Ascending aorta (tissue), 2 donors: ENCODE measurements around the gene FRMD4A. TPM values are rescaled to one million over a fixed set of nuclear protein-coding genes. Genes with fewer than 3 reads are reported as not detected.
"Not testable (repeated sequence)": the region's sequence is repeated elsewhere in the genome, so short reads cannot be mapped to it uniquely, and the experiment has no call there.

Experiments used
- DNase-seq, 2 donors: peaks; one replicate each; pipeline ENCODE4 v3.0.0-alpha.2; 2019; ENCODE audit warnings: low spot score in 2 of 2
- H3K27ac ChIP-seq, 2 donors: fragments of 200-600 bp; sonication (generic); one replicate each; pipeline ENCODE4 v1.5.1; 2016 to 2017; ENCODE audit warnings: mild to moderate bottlenecking in 1 of 2
- H3K27me3 ChIP-seq: fragments of 200-600 bp; sonication (generic); one replicate; pipeline ENCODE4 v1.5.1; 2017
- H3K36me3 ChIP-seq, 2 donors: fragments of 200-600 bp; sonication (generic); one replicate each; pipeline ENCODE4 v1.5.1; 2016
- H3K4me1 ChIP-seq, 2 donors: fragments of 200-600 bp; sonication (generic); one replicate each; pipeline ENCODE4 v1.5.1; 2016 to 2017; ENCODE audit warnings: mild to moderate bottlenecking in 1 of 2
- H3K4me3 ChIP-seq, 2 donors: fragments of 200-600 bp; sonication (generic); one replicate each; pipeline ENCODE4 v1.5.1; 2016 to 2017; ENCODE audit warnings: mild to moderate bottlenecking in 1 of 2
- H3K9me3 ChIP-seq, 2 donors: fragments of 200-600 bp; sonication (generic); one replicate each; pipeline ENCODE4 v1.5.1; 2016
- intact Hi-C: fragments of 100-400 bp; cut with DNase I; formaldehyde crosslinking; loops from one replicate; pipeline ENCODE4 v1.15.1; 2023
- total RNA-seq: library from RNA; depleted of rRNA; stranded (reverse); fragments of >200 nt; gene quantifications from one replicate; pipeline ENCODE4 v1.1.0, GENCODE V29; 2016
- TF ChIP-seq, protein P1 (sequence below), 3 experiments: fragments of 200-600 bp in 2 of 3; fragments of 450-650 bp in 1 of 3; sonication (generic) in 2 of 3; IDR thresholded peaks; one replicate each; pipeline ENCODE4 v1.5.1; 2016 to 2019; ENCODE audit warnings: antibody characterized with exemption in 3 of 3, mild to moderate bottlenecking in 1 of 3, moderate library complexity in 1 of 3

FRMD4A gene
- total RNA-seq, 1 donor from 2014 or later = 108 TPM

DNA sequence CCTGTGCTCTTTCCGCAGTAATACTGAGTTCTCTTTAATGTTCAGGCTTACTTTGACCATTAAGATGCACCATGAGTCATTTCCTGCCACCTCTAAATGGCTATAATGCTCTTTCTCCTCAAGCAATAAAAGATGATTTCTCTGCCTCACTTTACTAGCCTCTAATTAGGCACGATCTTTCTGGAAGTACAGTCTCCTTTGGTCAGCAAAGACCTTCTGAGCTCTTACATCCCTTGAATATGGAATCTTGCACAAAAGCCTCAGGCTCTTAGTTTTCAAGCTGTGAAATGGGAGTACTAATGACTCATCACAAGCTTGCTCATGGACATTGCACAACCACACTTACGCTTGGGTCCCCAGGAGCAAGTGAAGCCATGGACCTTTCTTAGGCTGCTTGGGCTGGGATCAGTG is 85.9 kb downstream of the FRMD4A start:
- no peaks in the 10 kb centered on the region for H3K36me3 ChIP-seq
- intact Hi-C loops = no loop called here
- no peak overlapping the region for H3K27ac ChIP-seq
- no peak overlapping the region for H3K4me3 ChIP-seq
- no peaks in the 10 kb centered on the region for H3K9me3 ChIP-seq
- TF ChIP-seq, protein P1, sequence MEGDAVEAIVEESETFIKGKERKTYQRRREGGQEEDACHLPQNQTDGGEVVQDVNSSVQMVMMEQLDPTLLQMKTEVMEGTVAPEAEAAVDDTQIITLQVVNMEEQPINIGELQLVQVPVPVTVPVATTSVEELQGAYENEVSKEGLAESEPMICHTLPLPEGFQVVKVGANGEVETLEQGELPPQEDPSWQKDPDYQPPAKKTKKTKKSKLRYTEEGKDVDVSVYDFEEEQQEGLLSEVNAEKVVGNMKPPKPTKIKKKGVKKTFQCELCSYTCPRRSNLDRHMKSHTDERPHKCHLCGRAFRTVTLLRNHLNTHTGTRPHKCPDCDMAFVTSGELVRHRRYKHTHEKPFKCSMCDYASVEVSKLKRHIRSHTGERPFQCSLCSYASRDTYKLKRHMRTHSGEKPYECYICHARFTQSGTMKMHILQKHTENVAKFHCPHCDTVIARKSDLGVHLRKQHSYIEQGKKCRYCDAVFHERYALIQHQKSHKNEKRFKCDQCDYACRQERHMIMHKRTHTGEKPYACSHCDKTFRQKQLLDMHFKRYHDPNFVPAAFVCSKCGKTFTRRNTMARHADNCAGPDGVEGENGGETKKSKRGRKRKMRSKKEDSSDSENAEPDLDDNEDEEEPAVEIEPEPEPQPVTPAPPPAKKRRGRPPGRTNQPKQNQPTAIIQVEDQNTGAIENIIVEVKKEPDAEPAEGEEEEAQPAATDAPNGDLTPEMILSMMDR (IDR thresholded peaks at IDR 0.05) = no peak
- DNase-seq = no peak
- H3K27me3 ChIP-seq = no peaks in the 10 kb centered on the region
- no peaks in the 10 kb centered on the region for H3K4me1 ChIP-seq

- Histone ChIP-seq H3K9me3 (no peaks in the 10 kb centered on the region), H3K27me3 (no peaks in the 10 kb centered on the region), H3K4me3 (no peak overlapping the region), H3K36me3 (no peaks in the 10 kb centered on the region), H3K27ac (no peak overlapping the region), H3K4me1 (no peaks in the 10 kb centered on the region)
- TF ChIP-seq, protein P1 (IDR thresholded peaks at IDR 0.05) = no peak
- no peak for DNase-seq
- intact Hi-C loops = no loop called here
Observed at GRCh38 chr10:14244147-14244546, 86.6 kb downstream of the FRMD4A start.

DNA sequence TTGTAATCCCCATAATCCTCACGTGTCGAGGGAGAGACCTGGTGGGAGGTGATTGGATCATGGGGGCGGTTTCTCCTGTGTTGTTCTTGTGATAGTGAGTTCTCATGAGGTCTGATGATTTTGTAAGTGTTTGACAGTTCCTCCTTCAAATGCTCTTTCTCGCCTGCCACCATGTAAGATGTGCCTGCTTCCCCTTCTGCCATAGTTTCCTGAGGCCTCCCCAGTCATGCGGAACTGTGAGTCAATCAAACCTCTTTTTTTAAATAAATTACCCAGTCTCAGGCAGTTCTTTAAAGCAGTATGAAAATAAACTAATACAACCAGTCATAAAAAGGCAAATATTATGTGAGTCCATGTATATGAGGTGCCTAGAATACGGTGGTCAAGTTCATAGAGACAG is 87.5 kb downstream of the FRMD4A start:
- no peak overlapping the region for H3K27ac ChIP-seq
- H3K9me3 ChIP-seq = no peaks in the 10 kb centered on the region
- H3K4me1 ChIP-seq = no peaks in the 10 kb centered on the region
- H3K36me3 ChIP-seq = no peaks in the 10 kb centered on the region
- H3K27me3 ChIP-seq = no peaks in the 10 kb centered on the region
- TF ChIP-seq, protein P1 (IDR thresholded peaks at IDR 0.05) = no peak
- no peak for DNase-seq
- no peak overlapping the region for H3K4me3 ChIP-seq
- intact Hi-C loops = no loop called here

DNA sequence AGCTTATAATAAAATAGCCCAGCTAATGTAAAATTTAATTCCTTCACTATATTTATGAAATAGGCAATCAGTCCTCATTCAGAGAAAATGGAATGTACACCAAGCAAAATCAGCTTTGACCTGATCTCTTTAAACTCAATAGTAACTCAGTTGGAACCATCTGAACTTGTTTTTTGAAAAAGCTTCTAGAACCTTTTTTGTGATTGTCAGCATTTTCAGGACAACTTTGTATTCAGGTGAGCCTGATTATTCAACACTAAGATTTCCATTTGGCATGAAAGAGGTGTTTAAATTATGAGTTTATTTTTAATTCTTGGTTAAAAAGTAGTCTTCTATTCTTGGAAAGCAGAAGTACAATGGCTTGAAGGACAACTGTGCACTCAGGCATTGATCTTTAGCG is 89.5 kb downstream of the FRMD4A start:
- Histone ChIP-seq H3K4me3 (no peak overlapping the region), H3K27ac (no peak overlapping the region), H3K4me1 (no peaks in the 10 kb centered on the region), H3K27me3 (no peaks in the 10 kb centered on the region), H3K36me3 (no peaks in the 10 kb centered on the region), H3K9me3 (no peaks in the 10 kb centered on the region)
- no peak for DNase-seq
- TF ChIP-seq, protein P1 (IDR thresholded peaks at IDR 0.05) = no peak
- intact Hi-C loops = no loop called here

DNA sequence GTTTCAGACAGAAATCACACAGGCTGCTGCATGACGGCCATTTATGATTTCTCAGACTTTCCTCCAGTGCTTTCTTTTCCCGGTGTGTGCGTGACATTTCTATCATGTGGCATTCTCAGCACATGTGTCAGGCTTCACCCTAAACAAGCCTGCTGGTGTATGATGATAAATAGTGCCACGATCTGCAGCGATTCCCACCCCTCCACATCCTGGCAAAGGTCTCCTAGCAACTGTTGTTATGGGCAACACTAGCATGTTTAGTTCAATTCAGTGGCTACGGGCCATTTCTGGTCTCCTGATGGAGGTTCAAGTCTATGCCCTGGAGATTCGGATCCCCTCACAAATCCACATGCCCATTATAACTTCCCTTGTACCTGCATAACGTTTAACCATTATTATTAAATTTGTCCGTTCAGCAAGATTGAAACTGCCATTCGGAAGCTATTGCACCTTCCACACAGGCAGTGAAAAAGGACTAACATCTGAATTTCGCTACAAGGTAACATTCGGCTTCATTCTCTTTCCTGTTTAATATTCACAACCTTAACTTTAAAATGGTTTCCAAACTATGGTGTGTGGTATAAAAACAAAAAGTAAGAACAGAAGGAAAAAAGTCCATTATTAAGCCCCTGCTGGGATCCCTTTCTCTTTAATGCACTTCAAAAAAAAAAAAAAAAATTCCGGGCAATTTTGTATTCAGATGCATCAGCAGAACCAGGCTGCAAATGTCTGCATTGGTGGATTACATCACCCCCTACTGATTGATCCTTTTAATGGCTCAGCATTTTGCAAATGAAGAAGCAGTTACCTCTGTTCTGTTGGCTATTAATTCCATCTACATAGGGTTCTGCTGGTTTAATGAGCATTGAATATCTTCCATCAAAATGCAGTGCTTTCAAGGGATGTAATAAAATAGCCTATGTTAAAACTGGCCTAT is 90.2 kb downstream of the FRMD4A start:
- H3K36me3 ChIP-seq = no peaks in the 10 kb centered on the region
- H3K4me3 ChIP-seq = no peak overlapping the region
- H3K27ac ChIP-seq = no peak overlapping the region
- intact Hi-C loops = no loop called here
- H3K27me3 ChIP-seq = no peaks in the 10 kb centered on the region
- H3K4me1 ChIP-seq = no peaks in the 10 kb centered on the region
- TF ChIP-seq, protein P1 (IDR thresholded peaks at IDR 0.05) = no peak
- no peaks in the 10 kb centered on the region for H3K9me3 ChIP-seq
- no peak for DNase-seq

- H3K27ac ChIP-seq, intact Hi-C loops, H3K27me3 ChIP-seq, H3K36me3 ChIP-seq, H3K4me3 ChIP-seq, H3K9me3 ChIP-seq, DNase-seq, H3K4me1 ChIP-seq: not testable (repeated sequence)
Observed at GRCh38 chr10:14238659-14239058, 92.1 kb downstream of the FRMD4A start.
